Smooth muscle cell (in vitro differentiated cells): ENCODE measurements around the gene DOC2A. TPM values are rescaled to one million over a fixed set of nuclear protein-coding genes. Genes with fewer than 3 reads are reported as not detected.

Experiments used
- DNase-seq: peaks from one replicate; lab custom pipeline; 2025; ENCODE audit not compliant: unreplicated experiment; lab: John Stamatoyannopoulos, UW
- H2AFZ ChIP-seq: fragments of 200-600 bp; sonication (generic); 2 replicates; pipeline ENCODE4 v1.6.0; 2016; ENCODE audit warnings: antibody characterized with exemption, low read depth, mild to moderate bottlenecking
- H3F3A ChIP-seq: fragments of 200-600 bp; sonication (generic); 2 replicates; pipeline ENCODE4 v1.6.0; 2017; ENCODE audit warnings: antibody characterized with exemption, low read depth
- H3K27ac ChIP-seq: fragments of 200-600 bp; sonication (generic); 2 replicates; pipeline ENCODE4 v1.5.1; 2016; ENCODE audit warnings: low read depth, mild to moderate bottlenecking
- H3K27me3 ChIP-seq: fragments of 200-600 bp; sonication (generic); 2 replicates; pipeline ENCODE4 v1.6.1; 2016; ENCODE audit warnings: low read depth, mild to moderate bottlenecking
- H3K36me3 ChIP-seq: fragments of 200-600 bp; sonication (generic); 2 replicates; pipeline ENCODE4 v1.5.1; 2016; ENCODE audit warnings: low read depth
- H3K4me1 ChIP-seq: fragments of 200-600 bp; sonication (generic); 2 replicates; pipeline ENCODE4 v1.5.1; 2016; ENCODE audit warnings: low read depth
- H3K4me2 ChIP-seq: fragments of 200-600 bp; sonication (generic); 2 replicates; pipeline ENCODE4 v1.6.0; 2016; ENCODE audit warnings: mild to moderate bottlenecking
- H3K4me3 ChIP-seq: fragments of 200-600 bp; sonication (generic); 2 replicates; pipeline ENCODE4 v1.5.1; 2016; ENCODE audit warnings: mild to moderate bottlenecking
- H3K79me2 ChIP-seq: fragments of 200-600 bp; sonication (generic); 2 replicates; pipeline ENCODE4 v1.6.0; 2016; ENCODE audit warnings: low read depth, mild to moderate bottlenecking
- H3K9ac ChIP-seq: fragments of 200-600 bp; sonication (generic); 2 replicates; pipeline ENCODE4 v1.6.0; 2016; ENCODE audit warnings: low read depth
- H3K9me3 ChIP-seq: fragments of 200-600 bp; sonication (generic); replicated peaks from 2 replicates; pipeline ENCODE4 v1.5.1; 2016; ENCODE audit warnings: low read depth
- H4K20me1 ChIP-seq: fragments of 200-600 bp; sonication (generic); 2 replicates; pipeline ENCODE4 v1.6.0; 2016; ENCODE audit warnings: low read depth
- WGBS: methylation state at CpG from one replicate; pipeline ENCODE4 v1.1.7; 2016; ENCODE audit warnings: low lambda C conversion rate; 5-methylcytosine and 5-hydroxymethylcytosine counted together
- polyA plus RNA-seq: library from polyadenylated mRNA; unstranded; fragments of >200 nt; fragmentation: Nextera tagmentation; extraction: Ambion mirVana; gene quantifications from 2 replicates; pipeline ENCODE4 v1.2.1, GENCODE V29; 2016
- total RNA-seq: library from RNA; depleted of rRNA; stranded (reverse); fragments of >200 nt; gene quantifications from 2 replicates; pipeline ENCODE4 v1.2.3, GENCODE V29; 2014
- TF ChIP-seq, protein P1 (sequence below): fragments of 200-600 bp; sonication (generic); IDR thresholded peaks from 2 replicates; pipeline ENCODE4 v1.5.1; 2017; ENCODE audit warnings: borderline replicate concordance, mild to moderate bottlenecking, antibody characterized with exemption; ENCODE audit not compliant: insufficient read depth, poor library complexity, severe bottlenecking

Gene DOC2A
- total and polyA plus RNA-seq, 2 experiments from 2014 or later: 0.09 TPM; not detected in 1

DNA sequence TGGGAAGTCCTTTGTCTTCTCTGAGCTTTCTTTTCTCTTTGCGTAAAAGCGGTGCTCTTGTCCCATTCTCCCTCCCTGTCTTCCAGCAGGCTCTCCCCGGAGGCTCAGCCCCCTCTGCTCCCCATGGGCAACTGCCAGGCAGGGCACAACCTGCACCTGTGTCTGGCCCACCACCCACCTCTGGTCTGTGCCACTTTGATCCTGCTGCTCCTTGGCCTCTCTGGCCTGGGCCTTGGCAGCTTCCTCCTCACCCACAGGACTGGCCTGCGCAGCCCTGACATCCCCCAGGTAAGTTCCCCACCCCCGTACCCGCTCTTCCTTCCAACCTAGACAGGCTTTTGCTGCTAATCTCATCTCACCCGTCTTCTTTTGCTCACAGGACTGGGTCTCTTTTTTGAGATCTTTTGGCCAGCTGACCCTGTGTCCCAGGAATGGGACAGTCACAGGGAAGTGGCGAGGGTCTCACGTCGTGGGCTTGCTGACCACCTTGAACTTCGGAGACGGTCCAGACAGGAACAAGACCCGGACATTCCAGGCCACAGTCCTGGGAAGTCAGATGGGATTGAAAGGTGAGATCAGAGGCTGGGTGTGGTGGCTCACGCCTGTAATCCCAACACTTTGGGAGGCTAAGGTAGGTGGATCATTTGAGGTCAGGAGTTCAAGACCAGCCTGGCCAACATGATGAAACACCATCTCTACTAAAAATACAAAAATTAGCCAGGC, 47.6 kb downstream of the DOC2A start:
- Histone ChIP-seq H3K9me3 (no peaks in the 10 kb centered on the region), H3K9ac (no peak overlapping the region), H3K27ac (peak overlapping the region; percentile 71), H3K4me1 (peaks cover 5% of the 10 kb centered on the region), H3K27me3 (no peaks in the 10 kb centered on the region), H3K79me2 (no peaks in the 10 kb centered on the region), H3F3A (no peaks in the 10 kb centered on the region), H4K20me1 (no peaks in the 10 kb centered on the region), H3K4me2 (peak overlapping the region; percentile 92), H3K4me3 (peak overlapping the region; percentile 86), H3K36me3 (no peaks in the 10 kb centered on the region), H2AFZ (no peak overlapping the region)
- 95% methylated on average over 14 of the region's 14 CpGs for WGBS
- TF ChIP-seq, protein P1, sequence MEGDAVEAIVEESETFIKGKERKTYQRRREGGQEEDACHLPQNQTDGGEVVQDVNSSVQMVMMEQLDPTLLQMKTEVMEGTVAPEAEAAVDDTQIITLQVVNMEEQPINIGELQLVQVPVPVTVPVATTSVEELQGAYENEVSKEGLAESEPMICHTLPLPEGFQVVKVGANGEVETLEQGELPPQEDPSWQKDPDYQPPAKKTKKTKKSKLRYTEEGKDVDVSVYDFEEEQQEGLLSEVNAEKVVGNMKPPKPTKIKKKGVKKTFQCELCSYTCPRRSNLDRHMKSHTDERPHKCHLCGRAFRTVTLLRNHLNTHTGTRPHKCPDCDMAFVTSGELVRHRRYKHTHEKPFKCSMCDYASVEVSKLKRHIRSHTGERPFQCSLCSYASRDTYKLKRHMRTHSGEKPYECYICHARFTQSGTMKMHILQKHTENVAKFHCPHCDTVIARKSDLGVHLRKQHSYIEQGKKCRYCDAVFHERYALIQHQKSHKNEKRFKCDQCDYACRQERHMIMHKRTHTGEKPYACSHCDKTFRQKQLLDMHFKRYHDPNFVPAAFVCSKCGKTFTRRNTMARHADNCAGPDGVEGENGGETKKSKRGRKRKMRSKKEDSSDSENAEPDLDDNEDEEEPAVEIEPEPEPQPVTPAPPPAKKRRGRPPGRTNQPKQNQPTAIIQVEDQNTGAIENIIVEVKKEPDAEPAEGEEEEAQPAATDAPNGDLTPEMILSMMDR: no peak
- DNase-seq: no peak

DNA sequence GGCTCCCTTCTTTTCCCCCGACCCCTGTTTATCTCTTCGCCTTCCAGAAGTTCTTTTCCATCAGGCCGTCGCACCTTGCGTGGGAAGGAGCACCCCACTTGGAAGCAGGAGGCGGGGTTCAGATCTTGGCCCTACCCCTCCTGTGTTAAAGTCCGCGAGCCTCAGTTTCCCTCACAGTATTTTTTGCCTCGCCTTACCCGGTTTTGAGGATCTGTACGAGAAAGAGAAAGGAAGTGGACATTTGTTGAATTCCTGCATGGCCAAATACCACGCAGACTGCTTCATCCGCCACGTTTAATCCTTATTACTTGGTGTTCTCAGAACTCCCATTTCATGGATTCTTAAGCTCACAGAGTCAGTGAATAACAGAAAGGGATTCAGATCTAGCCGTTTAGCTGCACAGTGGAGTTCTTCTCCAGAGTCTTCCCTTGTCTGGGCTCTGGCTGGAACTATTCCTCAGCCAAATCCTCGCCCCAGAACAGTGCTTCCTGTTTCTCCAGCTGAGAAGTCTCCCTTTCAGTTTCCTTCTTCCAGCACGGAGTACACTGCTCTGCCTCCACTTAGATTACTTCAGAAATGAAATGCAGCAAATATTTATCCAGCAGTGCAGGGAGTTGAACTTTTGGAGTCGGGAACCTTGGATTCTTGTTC, 48.4 kb downstream of the DOC2A start:
- 19% methylated on average over 18 of the region's 18 CpGs for WGBS
- TF ChIP-seq, protein P1: no peak
- Histone ChIP-seq H3K36me3 (no peaks in the 10 kb centered on the region), H3K27me3 (no peaks in the 10 kb centered on the region), H3K79me2 (no peaks in the 10 kb centered on the region), H3K9me3 (no peaks in the 10 kb centered on the region), H4K20me1 (no peaks in the 10 kb centered on the region), H3K4me1 (peaks cover 5% of the 10 kb centered on the region), H2AFZ (peak overlapping the region; percentile 78), H3F3A (no peaks in the 10 kb centered on the region), H3K4me3 (peak overlapping the region; percentile 86), H3K9ac (peak overlapping the region; percentile 74), H3K4me2 (peak overlapping the region; percentile 92), H3K27ac (peak overlapping the region; percentile 71)
- no peak for DNase-seq

DNA sequence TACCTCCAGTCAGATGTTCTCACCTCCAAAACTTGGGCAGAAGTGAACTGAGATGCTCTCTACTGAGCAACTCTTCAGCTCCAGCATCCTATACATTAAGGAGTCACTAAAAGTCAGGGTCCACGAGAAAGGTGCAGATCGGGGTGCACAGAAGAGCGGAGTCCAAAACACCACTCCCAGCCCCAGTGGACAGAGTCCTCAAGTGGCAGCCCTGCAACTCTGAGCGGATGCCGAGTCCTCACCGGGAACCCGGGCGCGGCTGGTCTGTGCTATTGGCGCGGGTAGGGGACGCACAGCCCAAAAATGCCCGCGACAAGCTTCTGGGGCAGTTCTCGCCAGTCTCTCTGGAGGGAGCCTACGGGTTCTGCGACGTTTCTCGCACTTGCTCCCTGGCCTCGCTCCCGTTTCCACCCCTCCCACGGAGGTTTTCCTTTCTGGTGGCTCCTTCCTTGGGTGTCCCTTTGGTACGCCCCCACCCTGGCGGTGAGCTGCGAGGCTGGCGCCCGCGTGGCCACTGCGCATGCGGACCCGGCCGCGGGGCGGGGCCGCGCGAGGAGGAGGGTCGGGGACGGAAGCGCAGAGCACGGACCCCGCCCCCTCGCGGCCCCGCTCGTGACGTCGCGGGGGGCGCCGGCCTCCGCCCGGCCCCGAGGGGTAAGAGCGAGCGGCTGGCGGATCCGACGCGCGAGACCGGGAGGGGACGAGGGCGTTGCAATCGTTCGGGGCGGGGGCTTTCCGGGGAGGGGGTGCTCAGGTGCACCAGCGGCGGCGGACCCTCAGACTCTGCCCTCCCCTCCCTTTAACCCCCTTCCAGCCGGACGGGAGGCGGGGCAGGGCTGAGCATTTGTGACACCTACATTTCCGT, 49.1 kb downstream of the DOC2A start, which contains the start of gene TMEM219:
TMEM219 (plus strand) TSS at position 601 of the 865 bp plus-strand sequence. CDS start 1,065 bp downstream, outside the sequence.
- H3F3A ChIP-seq: no peaks in the 10 kb centered on the region
- peak within 1 kb of the TSS; percentile 71 for H3K27ac ChIP-seq
- H3K4me3 ChIP-seq: peak within 1 kb of the TSS; percentile 86
- 4% methylated on average over 36 of the region's 75 CpGs for WGBS
- H3K79me2 ChIP-seq: no peaks in the 10 kb centered on the region
- no peaks in the 10 kb centered on the region for H3K36me3 ChIP-seq
- no peaks in the 10 kb centered on the region for H3K27me3 ChIP-seq
- H3K4me1 ChIP-seq: peaks cover 5% of the 10 kb centered on the region
- no peaks in the 10 kb centered on the region for H3K9me3 ChIP-seq
- TF ChIP-seq, protein P1: peak; percentile 21
- H4K20me1 ChIP-seq: no peaks in the 10 kb centered on the region
- H3K4me2 ChIP-seq: peak within 1 kb of the TSS; percentile 92
- DNase-seq: peak; percentile 86
- H3K9ac ChIP-seq: peak within 1 kb of the TSS; percentile 74
- peak within 1 kb of the TSS; percentile 78 for H2AFZ ChIP-seq
